ENCODE measurements around the gene MED9.

DNA sequence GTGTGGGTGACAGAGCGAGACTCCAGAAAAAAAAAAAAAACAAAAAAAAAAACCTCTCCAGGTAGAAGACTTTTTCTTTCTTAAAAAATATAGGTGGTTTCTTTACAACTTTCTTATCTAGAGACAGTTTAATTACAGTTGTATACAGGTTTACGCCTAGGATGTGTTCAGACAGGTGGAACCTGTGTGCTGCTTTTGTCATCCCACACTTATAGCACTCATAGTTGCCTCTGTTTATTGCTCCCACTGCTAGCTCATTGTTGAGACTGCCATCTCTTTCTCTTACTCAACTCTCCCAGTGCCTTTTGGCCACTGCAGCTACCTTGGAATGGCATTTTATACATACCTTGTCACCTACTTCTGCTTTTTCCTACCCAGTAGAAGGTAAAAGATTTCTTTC lies 19.1 kb upstream of the MED9 start:
- TF ChIP-seq EP300 (IDR thresholded peaks at IDR 0.05; ENCODE audit: borderline replicate concordance in 1 of 2, low read depth in 1 of 2, low read length in 1 of 2) = no peak
- TF ChIP-seq, protein P1, sequence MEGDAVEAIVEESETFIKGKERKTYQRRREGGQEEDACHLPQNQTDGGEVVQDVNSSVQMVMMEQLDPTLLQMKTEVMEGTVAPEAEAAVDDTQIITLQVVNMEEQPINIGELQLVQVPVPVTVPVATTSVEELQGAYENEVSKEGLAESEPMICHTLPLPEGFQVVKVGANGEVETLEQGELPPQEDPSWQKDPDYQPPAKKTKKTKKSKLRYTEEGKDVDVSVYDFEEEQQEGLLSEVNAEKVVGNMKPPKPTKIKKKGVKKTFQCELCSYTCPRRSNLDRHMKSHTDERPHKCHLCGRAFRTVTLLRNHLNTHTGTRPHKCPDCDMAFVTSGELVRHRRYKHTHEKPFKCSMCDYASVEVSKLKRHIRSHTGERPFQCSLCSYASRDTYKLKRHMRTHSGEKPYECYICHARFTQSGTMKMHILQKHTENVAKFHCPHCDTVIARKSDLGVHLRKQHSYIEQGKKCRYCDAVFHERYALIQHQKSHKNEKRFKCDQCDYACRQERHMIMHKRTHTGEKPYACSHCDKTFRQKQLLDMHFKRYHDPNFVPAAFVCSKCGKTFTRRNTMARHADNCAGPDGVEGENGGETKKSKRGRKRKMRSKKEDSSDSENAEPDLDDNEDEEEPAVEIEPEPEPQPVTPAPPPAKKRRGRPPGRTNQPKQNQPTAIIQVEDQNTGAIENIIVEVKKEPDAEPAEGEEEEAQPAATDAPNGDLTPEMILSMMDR (IDR thresholded peaks at IDR 0.05) = no peak
- TF ChIP-seq, protein P2, sequence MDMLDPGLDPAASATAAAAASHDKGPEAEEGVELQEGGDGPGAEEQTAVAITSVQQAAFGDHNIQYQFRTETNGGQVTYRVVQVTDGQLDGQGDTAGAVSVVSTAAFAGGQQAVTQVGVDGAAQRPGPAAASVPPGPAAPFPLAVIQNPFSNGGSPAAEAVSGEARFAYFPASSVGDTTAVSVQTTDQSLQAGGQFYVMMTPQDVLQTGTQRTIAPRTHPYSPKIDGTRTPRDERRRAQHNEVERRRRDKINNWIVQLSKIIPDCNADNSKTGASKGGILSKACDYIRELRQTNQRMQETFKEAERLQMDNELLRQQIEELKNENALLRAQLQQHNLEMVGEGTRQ (IDR thresholded peaks at IDR 0.05; ENCODE audit: borderline replicate concordance, low read depth, low read length) = no peak
- no peak for TF ChIP-seq TEAD4 (IDR thresholded peaks at IDR 0.05; ENCODE audit: borderline replicate concordance, insufficient read depth)
- no peak for TF ChIP-seq GABPA (IDR thresholded peaks at IDR 0.05; ENCODE audit: low read depth)
- TF ChIP-seq, protein P3, sequence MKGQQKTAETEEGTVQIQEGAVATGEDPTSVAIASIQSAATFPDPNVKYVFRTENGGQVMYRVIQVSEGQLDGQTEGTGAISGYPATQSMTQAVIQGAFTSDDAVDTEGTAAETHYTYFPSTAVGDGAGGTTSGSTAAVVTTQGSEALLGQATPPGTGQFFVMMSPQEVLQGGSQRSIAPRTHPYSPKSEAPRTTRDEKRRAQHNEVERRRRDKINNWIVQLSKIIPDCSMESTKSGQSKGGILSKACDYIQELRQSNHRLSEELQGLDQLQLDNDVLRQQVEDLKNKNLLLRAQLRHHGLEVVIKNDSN (IDR thresholded peaks at IDR 0.05; ENCODE audit: borderline replicate concordance, low read depth) = no peak
